Stimulated activated CD4-positive, alpha-beta T cell treated with anti-CD3 and anti-CD28 coated beads, Interleukin-1b, Interleukin-23, amount 100 ng/mL, for 4 hours (primary cell): Measurements from ENCODE around the gene MYH11.
"Not testable (repeated sequence)": the region's sequence is repeated elsewhere in the genome, so short reads cannot be mapped to it uniquely, and the experiment has no call there.

Source experiments
- DNase-seq, 2 donors: peaks; one replicate each; pipeline ENCODE4 v3.0.0-alpha.2; 2020; ENCODE audit warnings: low read depth in 2 of 2

Gene MYH11

GRCh38 chr16:15672127-15672513 lies 184.7 kb downstream of the MYH11 start:
- DNase-seq, result not testable (repeated sequence)

GRCh38 chr16:15671530-15672117 lies 185.2 kb downstream of the MYH11 start:
- no peak for DNase-seq

- DNase-seq, result no peak
These were observed 189.6 kb downstream of the MYH11 start for GRCh38 chr16:15667091-15667742.

GRCh38 chr16:15665107-15665506 lies 191.7 kb downstream of the MYH11 start:
- no peak for DNase-seq

- DNase-seq, result no peak
These were observed 196.6 kb downstream of the MYH11 start for GRCh38 chr16:15660203-15660601.

- no peak for DNase-seq
These were observed 198.3 kb downstream of the MYH11 start for GRCh38 chr16:15658556-15658955.

GRCh38 chr16:15658149-15658548 lies 198.7 kb downstream of the MYH11 start:
- DNase-seq, result no peak

- not testable (repeated sequence) for DNase-seq
These were observed 201.3 kb downstream of the MYH11 start for GRCh38 chr16:15655561-15655960.

- DNase-seq, result no peak
These were observed 202.2 kb downstream of the MYH11 start for GRCh38 chr16:15654591-15654990.

GRCh38 chr16:15653227-15653626 lies 203.6 kb downstream of the MYH11 start:
- DNase-seq, result no peak
